Measurements from ENCODE around the gene FDXACB1.

DNA sequence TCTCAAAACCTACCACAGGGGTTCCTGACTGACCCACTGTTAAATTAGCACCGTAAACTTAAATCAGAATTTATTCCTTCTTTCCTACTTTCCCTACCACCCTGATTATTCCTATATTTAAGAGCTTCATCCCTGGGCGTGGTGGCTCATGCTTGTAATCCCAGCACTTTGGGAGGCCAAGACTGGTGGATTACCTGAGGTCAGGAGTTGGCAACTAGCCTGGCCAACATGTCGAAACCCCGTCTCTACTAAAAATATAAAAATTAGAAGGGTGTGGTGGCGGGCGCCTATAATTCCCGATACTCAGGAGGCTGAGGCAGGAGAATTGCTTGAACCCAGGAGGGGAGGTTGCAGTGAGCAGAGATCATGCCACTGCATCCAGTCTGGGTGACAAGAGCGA is 27.9 kb downstream of the FDXACB1 start:
- no peak for TF ChIP-seq EZH2 (IDR thresholded peaks at IDR 0.05; ENCODE audit: borderline replicate concordance, low read depth, low read length, severe bottlenecking)
- TF ChIP-seq, protein P1, sequence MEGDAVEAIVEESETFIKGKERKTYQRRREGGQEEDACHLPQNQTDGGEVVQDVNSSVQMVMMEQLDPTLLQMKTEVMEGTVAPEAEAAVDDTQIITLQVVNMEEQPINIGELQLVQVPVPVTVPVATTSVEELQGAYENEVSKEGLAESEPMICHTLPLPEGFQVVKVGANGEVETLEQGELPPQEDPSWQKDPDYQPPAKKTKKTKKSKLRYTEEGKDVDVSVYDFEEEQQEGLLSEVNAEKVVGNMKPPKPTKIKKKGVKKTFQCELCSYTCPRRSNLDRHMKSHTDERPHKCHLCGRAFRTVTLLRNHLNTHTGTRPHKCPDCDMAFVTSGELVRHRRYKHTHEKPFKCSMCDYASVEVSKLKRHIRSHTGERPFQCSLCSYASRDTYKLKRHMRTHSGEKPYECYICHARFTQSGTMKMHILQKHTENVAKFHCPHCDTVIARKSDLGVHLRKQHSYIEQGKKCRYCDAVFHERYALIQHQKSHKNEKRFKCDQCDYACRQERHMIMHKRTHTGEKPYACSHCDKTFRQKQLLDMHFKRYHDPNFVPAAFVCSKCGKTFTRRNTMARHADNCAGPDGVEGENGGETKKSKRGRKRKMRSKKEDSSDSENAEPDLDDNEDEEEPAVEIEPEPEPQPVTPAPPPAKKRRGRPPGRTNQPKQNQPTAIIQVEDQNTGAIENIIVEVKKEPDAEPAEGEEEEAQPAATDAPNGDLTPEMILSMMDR (IDR thresholded peaks at IDR 0.05; ENCODE audit: borderline replicate concordance, extremely low read depth, low read length, poor library complexity, severe bottlenecking): no peak
